ENCODE measurements around the gene DYNLL1. TPM values are rescaled to one million over a fixed set of nuclear protein-coding genes. Genes with fewer than 3 reads are reported as not detected.
"Not testable (repeated sequence)": the region's sequence is repeated elsewhere in the genome, so short reads cannot be mapped to it uniquely, and the experiment has no call there.

Gene DYNLL1
- total RNA-seq (2014; rRNA removed; shearing (Covaris generic)) (310 and 313 TPM in 2 replicates), polyA plus RNA-seq (2016; fragmentation: Nextera tagmentation; extraction: Ambion mirVana) (833 and 868 TPM in 2 replicates)
- long read RNA-seq, transcript DYNLL1-201 (3 exons, 720 nt), result major isoform, 88 of 105 reads
- long read RNA-seq, transcript DYNLL1-202 (3 exons, 697 nt), result minor isoform, 11 of 105 reads
- long read RNA-seq, partial matches to known transcripts, result 0 of 105 reads
- long read RNA-seq, other reads (novel, unspliced or antisense), result 6 of 105 reads

GRCh38 chr12:120495731-120496412 is at the start of gene DYNLL1:
Gene DYNLL1 (plus strand): TSS chr12:120496113. CDS start chr12:120496422, 309 bp downstream.
- H3K4me2 ChIP-seq, result peak within 1 kb of the TSS; percentile 99
- Mint-ChIP-seq H3K36me3 (ENCODE audit: low read depth) (peaks cover 40% of the 10 kb centered on the region), H3K4me1 (peaks cover 21% of the 10 kb centered on the region), H3K27me3 (ENCODE audit: insufficient read depth, low read depth, poor library complexity) (peaks cover 9% of the 10 kb centered on the region), H3K9me3 (peaks cover 2% of the 10 kb centered on the region; the same call in 2 of the 3 replicates), H3K27ac (peak within 1 kb of the TSS; percentile 97), H3K4me3 (peak within 1 kb of the TSS; percentile 97)
- H3K27me3 ChIP-seq (ENCODE audit: insufficient read depth), result no peaks in the 10 kb centered on the region
- ATAC-seq, result peak; percentile 91
- peak within 1 kb of the TSS; percentile 98 for H3K4me3 ChIP-seq
- peak; percentile 98 for DNase-seq (ENCODE audit: low spot score)
- H3K79me2 ChIP-seq (replicated peaks; ENCODE audit: insufficient read depth), result peaks cover 23% of the 10 kb centered on the region
- H3K9me2 ChIP-seq (ENCODE audit: insufficient read depth), result no peaks in the 10 kb centered on the region
- TF ChIP-seq POLR2AphosphoS5 (IDR thresholded peaks at IDR 0.05; ENCODE audit: low read depth) (peak; percentile 98), CREB1 (CRISPR knock-in tag; IDR thresholded peaks at IDR 0.05; ENCODE audit: low read depth) (peak; percentile 72), REST (IDR thresholded peaks at IDR 0.05; ENCODE audit: unreplicated experiment) (peak; percentile 55), CTCF (conservative IDR thresholded peaks at IDR 0.05; ENCODE audit: low read depth in 2 of 2) (no peak)
- peaks cover 10% of the 10 kb centered on the region; the same call in 1 of the 2 replicates for H3K36me3 ChIP-seq (ENCODE audit: insufficient read depth)
- H2AFZ ChIP-seq, result peak within 1 kb of the TSS; percentile 88
- H3F3A ChIP-seq (replicated peaks; ENCODE audit: low read depth), result peaks cover 14% of the 10 kb centered on the region
- peaks cover 14% of the 10 kb centered on the region; the same call in 1 of the 2 replicates for H3K4me1 ChIP-seq (ENCODE audit: insufficient read depth)
- peak within 1 kb of the TSS; percentile 81 for H3K27ac ChIP-seq (ENCODE audit: low read depth)
- H4K20me1 ChIP-seq (replicated peaks; ENCODE audit: insufficient read depth), result peaks cover 19% of the 10 kb centered on the region

GRCh38 chr12:120446844-120447178 is 49.1 kb upstream of the DYNLL1 start:
- DNase-seq (ENCODE audit: low spot score); ATAC-seq; H3K9me3 Mint-ChIP-seq; H3K27me3 ChIP-seq (ENCODE audit: insufficient read depth); H3K9me2 ChIP-seq (ENCODE audit: insufficient read depth): not testable (repeated sequence)
- Mint-ChIP-seq H3K36me3 (ENCODE audit: low read depth) (peaks cover 61% of the 10 kb centered on the region), H3K27ac (peak overlapping the region; percentile 98), H3K4me1 (peaks cover 12% of the 10 kb centered on the region), H3K27me3 (ENCODE audit: insufficient read depth, low read depth, poor library complexity) (peaks cover 14% of the 10 kb centered on the region), H3K4me3 (peak overlapping the region; percentile 99)
- Histone ChIP-seq H3K79me2 (replicated peaks; ENCODE audit: insufficient read depth) (peaks cover 87% of the 10 kb centered on the region), H2AFZ (peak overlapping the region; percentile 96), H3K27ac (ENCODE audit: low read depth) (peak overlapping the region; percentile 97; the same call in 1 of the 2 replicates), H3F3A (replicated peaks; ENCODE audit: low read depth) (peaks cover 33% of the 10 kb centered on the region), H4K20me1 (replicated peaks; ENCODE audit: insufficient read depth) (peaks cover 26% of the 10 kb centered on the region), H3K4me2 (peak overlapping the region; percentile 84), H3K4me1 (ENCODE audit: insufficient read depth) (peaks cover 15% of the 10 kb centered on the region), H3K36me3 (ENCODE audit: insufficient read depth) (peaks cover 31% of the 10 kb centered on the region), H3K4me3 (peak overlapping the region; percentile 97)

Measured in GM23338 (cell line).